Activated naive CD4-positive, alpha-beta T cell treated with anti-CD3 and anti-CD28 coated beads for 36 hours (primary cell): ENCODE measurements around the gene CRHBP. TPM values are rescaled to one million over a fixed set of nuclear protein-coding genes. Genes with fewer than 3 reads are reported as not detected.
A peak's percentile ranks its signal among the peaks of the same experiment; 100 is the strongest.
"Not testable (repeated sequence)": the region's sequence is repeated elsewhere in the genome, so short reads cannot be mapped to it uniquely, and the experiment has no call there.

Experiments used
- CTCF ChIA-PET: fragments of 350-600 bp; sonication (Branson Sonifier 250); formaldehyde crosslinking; loops from one replicate; lab custom pipeline; 2021; ENCODE audit warnings: antibody characterized with exemption; lab: Charles Lee
- DNase-seq: peaks from one replicate; pipeline ENCODE4 v3.0.0-alpha.2; 2020
- H3K27ac Mint-ChIP-seq: one replicate; pipeline ENCODE4 v1.8.0; 2021; ENCODE audit warnings: mild to moderate bottlenecking, mixed read lengths
- H3K27me3 Mint-ChIP-seq: one replicate; pipeline ENCODE4 v1.8.0; 2021; ENCODE audit warnings: low read depth, mixed read lengths
- H3K36me3 Mint-ChIP-seq: one replicate; pipeline ENCODE4 v1.8.0; 2021; ENCODE audit warnings: low read depth, mixed read lengths
- H3K4me1 Mint-ChIP-seq: one replicate; pipeline ENCODE4 v1.8.0; 2021; ENCODE audit warnings: low read depth, mixed read lengths
- H3K4me3 Mint-ChIP-seq: one replicate; pipeline ENCODE4 v1.8.0; 2021; ENCODE audit warnings: mild to moderate bottlenecking, moderate library complexity, mixed read lengths
- H3K9me3 Mint-ChIP-seq: one replicate; pipeline ENCODE4 v1.8.0; 2021; ENCODE audit warnings: mixed read lengths
- intact Hi-C: fragments of 100-400 bp; cut with micrococcal nuclease; formaldehyde crosslinking; loops from one replicate; pipeline ENCODE4 v1.15.1; 2023
- total RNA-seq, 2 experiments: library from RNA; stranded (reverse); gene quantifications; one replicate each; pipeline ENCODE4 v1.2.3, GENCODE V29; 2021

CRHBP gene
- under 1 TPM in 1 of 2 experiments, not detected in 1; 0.38 TPM for total RNA-seq

DNA sequence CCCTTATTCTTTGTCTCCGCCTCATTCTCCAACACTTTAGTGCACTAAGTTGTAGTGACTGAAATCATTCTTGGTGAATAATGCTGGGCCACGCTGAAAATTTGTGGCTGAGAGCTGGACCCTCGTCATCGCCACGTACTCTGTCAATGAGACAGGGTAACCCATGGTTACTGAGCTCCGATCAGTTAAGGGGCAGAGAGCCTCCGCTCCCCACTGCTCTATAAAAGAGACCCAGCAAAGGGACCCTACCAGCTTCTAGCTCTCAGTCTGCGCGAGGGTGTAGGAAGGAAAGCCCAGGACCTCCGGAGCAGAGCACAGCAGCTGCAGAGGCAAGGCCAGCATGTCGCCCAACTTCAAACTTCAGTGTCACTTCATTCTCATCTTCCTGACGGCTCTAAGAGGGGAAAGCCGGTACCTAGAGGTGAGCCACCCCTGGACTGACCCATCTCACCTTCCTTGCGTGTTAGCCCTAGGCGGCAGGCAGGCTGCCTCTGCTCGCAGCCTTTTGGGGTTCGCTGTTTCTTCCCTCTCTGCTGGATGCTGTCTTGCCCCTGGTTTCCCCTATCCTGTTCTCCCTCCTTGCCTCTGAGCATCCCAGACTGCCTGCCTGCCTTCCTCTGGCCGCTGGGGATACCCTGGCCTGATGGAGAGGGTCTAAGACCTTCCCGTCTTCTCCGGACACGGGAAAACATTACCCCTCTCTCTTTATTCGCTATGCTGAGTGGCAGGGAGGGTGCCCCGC lies at the start of gene CRHBP:
CRHBP (plus strand) TSS at position 251 of the 742 bp plus-strand sequence; CDS start at position 341, 90 bp downstream.
- Mint-ChIP-seq H3K36me3 (no peaks in the 10 kb centered on the region), H3K4me1 (peaks cover 9% of the 10 kb centered on the region), H3K9me3 (no peaks in the 10 kb centered on the region), H3K27me3 (peaks cover 31% of the 10 kb centered on the region), H3K27ac (no peak within 1 kb of the TSS), H3K4me3 (peak within 1 kb of the TSS; percentile 9)
- DNase-seq = no peak
- intact Hi-C loops = no loop called here
- CTCF ChIA-PET = no interaction called here

GRCh38 chr5:76908166-76908565 lies 44.7 kb upstream of the CRHBP start:
- Mint-ChIP-seq H3K27me3 (peaks cover 2% of the 10 kb centered on the region), H3K4me3 (no peak overlapping the region), H3K9me3 (no peaks in the 10 kb centered on the region), H3K27ac (no peak overlapping the region), H3K36me3 (no peaks in the 10 kb centered on the region), H3K4me1 (no peaks in the 10 kb centered on the region)
- no peak for DNase-seq
- intact Hi-C loops = no loop called here
- CTCF ChIA-PET = no interaction called here

DNA sequence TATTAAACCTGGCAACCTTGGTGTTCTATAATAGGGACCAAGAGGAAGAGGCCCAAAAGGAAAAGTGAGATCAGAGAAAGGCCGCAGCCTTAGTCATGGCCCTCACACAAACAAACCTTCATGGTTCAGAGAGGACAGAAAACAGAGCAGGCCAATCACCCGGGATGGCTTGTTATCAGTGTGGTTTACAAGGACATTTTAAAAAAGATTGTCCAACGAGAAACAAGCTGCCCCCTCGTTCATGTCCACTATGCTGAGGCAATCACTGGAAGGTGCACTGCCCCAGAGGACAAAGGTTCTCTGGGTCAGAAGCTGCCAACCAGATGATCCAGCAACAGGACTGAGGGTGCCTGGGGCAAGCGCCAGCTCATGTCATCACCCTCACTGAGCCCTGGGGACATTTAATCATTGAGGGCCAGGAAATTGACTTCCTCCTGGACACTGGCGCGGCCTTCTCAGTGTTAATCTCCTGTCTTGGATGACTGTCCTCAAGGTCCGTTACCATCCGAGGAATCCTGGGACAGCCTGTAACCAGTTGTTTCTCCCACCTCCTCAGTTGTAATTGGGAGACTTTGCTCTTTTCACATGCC lies 42.4 kb upstream of the CRHBP start:
- H3K27ac Mint-ChIP-seq, H3K9me3 Mint-ChIP-seq, H3K4me3 Mint-ChIP-seq, H3K4me1 Mint-ChIP-seq, CTCF ChIA-PET, DNase-seq, H3K36me3 Mint-ChIP-seq, H3K27me3 Mint-ChIP-seq, intact Hi-C loops: not testable (repeated sequence)

DNA sequence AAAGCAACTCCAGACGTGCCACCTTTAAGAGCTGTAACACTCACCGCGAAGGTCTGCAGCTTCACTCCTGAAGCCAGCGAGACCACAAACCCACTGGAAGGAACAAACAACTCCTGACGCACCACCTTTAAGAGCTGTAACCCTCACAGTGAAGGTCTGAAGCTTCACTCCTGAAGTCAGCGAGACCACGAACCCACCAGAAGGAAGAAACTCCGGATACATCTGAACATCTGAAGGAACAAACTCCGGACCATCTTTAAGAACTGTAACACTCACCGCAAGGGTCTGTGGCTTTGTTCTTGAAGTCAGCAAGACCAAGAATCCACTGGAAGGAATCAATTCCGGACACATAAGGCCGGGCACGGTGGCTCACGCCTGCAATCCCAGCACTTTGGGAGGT lies 38.2 kb upstream of the CRHBP start:
- intact Hi-C loops, H3K36me3 Mint-ChIP-seq, H3K4me1 Mint-ChIP-seq, DNase-seq, H3K27me3 Mint-ChIP-seq, H3K4me3 Mint-ChIP-seq, H3K27ac Mint-ChIP-seq, H3K9me3 Mint-ChIP-seq: not testable (repeated sequence)
- CTCF ChIA-PET = interaction anchor here (1.1 kb wide), 1 partner anchor 162 kb away, joined by 3 read pairs; no protein-coding TSS in a partner anchor

- H3K27me3 Mint-ChIP-seq = peaks cover 4% of the 10 kb centered on the region
- CTCF ChIA-PET = no interaction called here
- no peak overlapping the region for H3K27ac Mint-ChIP-seq
- peaks cover 3% of the 10 kb centered on the region for H3K4me1 Mint-ChIP-seq
- peaks cover 4% of the 10 kb centered on the region for H3K36me3 Mint-ChIP-seq
- DNase-seq = no peak
- H3K4me3 Mint-ChIP-seq = no peak overlapping the region
- intact Hi-C loops = no loop called here
- H3K9me3 Mint-ChIP-seq = peaks cover 5% of the 10 kb centered on the region
Observed at GRCh38 chr5:76918539-76918938, 34.3 kb upstream of the CRHBP start.

GRCh38 chr5:76920491-76920890 lies 32.4 kb upstream of the CRHBP start:
- Mint-ChIP-seq H3K27ac (no peak overlapping the region), H3K27me3 (no peaks in the 10 kb centered on the region), H3K4me3 (no peak overlapping the region), H3K9me3 (no peaks in the 10 kb centered on the region), H3K4me1 (no peaks in the 10 kb centered on the region), H3K36me3 (no peaks in the 10 kb centered on the region)
- intact Hi-C loops = no loop called here
- DNase-seq = no peak
- CTCF ChIA-PET = no interaction called here

GRCh38 chr5:76926329-76927105 lies 26.3 kb upstream of the CRHBP start:
- no peak for DNase-seq
- H3K36me3 Mint-ChIP-seq = no peaks in the 10 kb centered on the region
- intact Hi-C loops = no loop called here
- H3K4me1 Mint-ChIP-seq = no peaks in the 10 kb centered on the region
- H3K27ac Mint-ChIP-seq = no peak overlapping the region
- no peaks in the 10 kb centered on the region for H3K9me3 Mint-ChIP-seq
- peaks cover 8% of the 10 kb centered on the region for H3K27me3 Mint-ChIP-seq
- no peak overlapping the region for H3K4me3 Mint-ChIP-seq
- CTCF ChIA-PET = interaction anchor here (1.0 to 1.2 kb wide), 2 partner anchors 90 to 100 kb away, joined by 3 read pairs; no protein-coding TSS in a partner anchor

DNA sequence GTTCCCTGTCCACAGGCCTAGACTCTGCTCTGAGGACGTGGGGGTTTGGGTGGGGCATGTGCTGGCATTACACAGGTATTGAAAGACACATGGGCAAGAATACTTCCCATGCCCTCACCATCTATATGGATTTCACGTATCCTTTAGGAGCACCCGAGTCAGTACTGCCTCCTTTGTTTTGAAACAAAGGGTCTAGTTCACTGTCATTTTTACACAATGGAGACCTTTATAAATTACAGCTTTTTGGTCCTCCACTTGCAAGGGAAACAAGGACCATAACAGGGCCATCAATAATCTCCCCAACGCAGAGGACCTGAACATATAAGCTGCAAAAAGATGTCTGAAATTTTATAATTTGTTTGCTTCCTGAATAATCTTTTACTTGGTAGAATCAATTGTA lies 24.9 kb upstream of the CRHBP start:
- no peaks in the 10 kb centered on the region for H3K4me1 Mint-ChIP-seq
- H3K27me3 Mint-ChIP-seq = peaks cover 8% of the 10 kb centered on the region
- CTCF ChIA-PET = no interaction called here
- intact Hi-C loops = no loop called here
- no peaks in the 10 kb centered on the region for H3K36me3 Mint-ChIP-seq
- no peak overlapping the region for H3K4me3 Mint-ChIP-seq
- DNase-seq = no peak
- H3K9me3 Mint-ChIP-seq = no peaks in the 10 kb centered on the region
- H3K27ac Mint-ChIP-seq = no peak overlapping the region

DNA sequence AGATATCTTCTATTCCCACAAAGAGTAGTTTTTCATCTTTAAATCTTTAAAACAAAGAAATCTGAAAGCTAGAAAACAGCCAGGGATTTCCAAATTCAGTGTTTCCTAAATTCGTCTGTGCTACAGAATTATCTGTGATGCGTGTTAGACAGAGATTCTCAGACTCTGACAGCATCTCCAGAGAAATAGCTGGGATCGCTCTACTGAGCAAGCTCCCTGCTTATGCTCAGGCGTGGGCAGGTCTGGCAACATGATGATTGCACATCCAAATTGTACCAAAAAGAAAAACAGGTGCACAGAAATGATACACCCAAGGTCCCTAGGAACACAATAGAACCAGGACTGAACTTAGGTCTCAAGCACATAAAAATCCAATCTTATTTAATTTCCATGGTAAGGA lies 22.8 kb upstream of the CRHBP start:
- intact Hi-C loops = no loop called here
- Mint-ChIP-seq H3K9me3 (no peaks in the 10 kb centered on the region), H3K27me3 (peaks cover 8% of the 10 kb centered on the region)

DNA sequence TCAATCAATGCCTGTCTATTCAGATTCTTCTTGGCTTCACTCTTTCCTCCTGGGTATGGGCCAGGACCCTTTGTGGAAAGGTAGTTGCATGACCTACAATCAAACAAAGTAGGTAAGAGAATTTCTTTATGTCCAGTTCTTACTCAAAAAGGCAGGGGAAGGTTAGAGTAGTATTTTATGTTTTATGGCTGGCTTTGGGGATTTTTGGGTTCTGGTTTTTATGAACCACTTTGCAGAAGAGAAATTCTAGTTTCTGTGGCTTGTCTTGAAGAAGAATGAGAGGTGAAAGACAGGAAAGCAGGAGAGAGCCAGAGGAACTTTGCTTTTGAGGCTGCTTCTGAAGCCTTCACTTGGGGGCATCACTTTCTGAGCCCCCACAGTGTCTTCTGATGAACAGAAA lies 14.7 kb upstream of the CRHBP start:
- Mint-ChIP-seq H3K27ac (no peak overlapping the region), H3K4me3 (no peak overlapping the region)
- CTCF ChIA-PET = no interaction called here

More for the DNA sequence above, 22.8 kb upstream of the CRHBP start:
- no peak for DNase-seq
- H3K4me3 Mint-ChIP-seq = no peak overlapping the region
- CTCF ChIA-PET = no interaction called here
- H3K36me3 Mint-ChIP-seq = no peaks in the 10 kb centered on the region
- no peak overlapping the region for H3K27ac Mint-ChIP-seq
- no peaks in the 10 kb centered on the region for H3K4me1 Mint-ChIP-seq

DNA sequence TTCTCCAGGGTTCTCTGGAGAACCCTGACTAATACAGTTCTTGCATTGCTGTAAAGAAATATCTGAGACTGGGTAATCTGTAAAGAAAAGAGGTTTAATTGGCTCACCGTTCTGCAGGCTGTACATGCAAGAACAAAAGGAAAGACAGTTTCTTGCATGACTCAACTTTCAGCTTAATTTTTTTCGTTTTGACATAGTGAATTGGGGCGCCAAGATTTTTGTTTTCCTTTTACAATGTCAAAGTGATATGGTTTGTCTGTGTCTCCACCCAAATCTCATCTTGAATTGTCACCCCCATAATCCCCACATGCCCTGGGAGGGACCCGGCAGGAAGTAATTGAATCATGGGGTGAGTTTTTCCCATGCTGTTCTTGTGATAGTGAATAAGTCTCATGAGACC lies 11.8 kb upstream of the CRHBP start:
- Mint-ChIP-seq H3K27ac (no peak overlapping the region), H3K36me3 (no peaks in the 10 kb centered on the region), H3K4me1 (no peaks in the 10 kb centered on the region), H3K4me3 (no peak overlapping the region), H3K9me3 (no peaks in the 10 kb centered on the region), H3K27me3 (peaks cover 5% of the 10 kb centered on the region)
- CTCF ChIA-PET = interaction anchor here (0.7 kb wide), 1 partner anchor 77 kb away, joined by 3 read pairs; no protein-coding TSS in a partner anchor
- intact Hi-C loops = no loop called here
- no peak for DNase-seq

More for the DNA sequence above, 14.7 kb upstream of the CRHBP start:
- DNase-seq = no peak
- H3K27me3 Mint-ChIP-seq = peaks cover 2% of the 10 kb centered on the region
- no peaks in the 10 kb centered on the region for H3K4me1 Mint-ChIP-seq
- intact Hi-C loops = no loop called here
- H3K36me3 Mint-ChIP-seq = no peaks in the 10 kb centered on the region
- H3K9me3 Mint-ChIP-seq = no peaks in the 10 kb centered on the region

- no peak for DNase-seq
- CTCF ChIA-PET = no interaction called here
- Mint-ChIP-seq H3K36me3 (no peaks in the 10 kb centered on the region), H3K4me1 (no peaks in the 10 kb centered on the region), H3K4me3 (no peak overlapping the region), H3K9me3 (no peaks in the 10 kb centered on the region), H3K27ac (no peak overlapping the region), H3K27me3 (peaks cover 5% of the 10 kb centered on the region)
- intact Hi-C loops = no loop called here
Observed at GRCh38 chr5:76941442-76941841, 11.4 kb upstream of the CRHBP start.
